H9 (cell line): ENCODE results near the gene MDFIC. TPM values are rescaled to one million over a fixed set of nuclear protein-coding genes. Genes with fewer than 3 reads are reported as not detected.

ENCODE experiments used
- DNase-seq: peaks from one replicate; pipeline ENCODE4 v3.0.0-alpha.2; 2017
- H2AFZ ChIP-seq: one replicate; pipeline ENCODE4 v1.6.1; 2013; ENCODE audit warnings: mild to moderate bottlenecking, low read length, control low read depth, moderate library complexity
- H2AK5ac ChIP-seq: 2 replicates; pipeline ENCODE4 v1.6.1; 2013; ENCODE audit warnings: low read length, control low read depth, mixed read lengths; ENCODE audit not compliant: insufficient read length
- H2BK120ac ChIP-seq: one replicate; pipeline ENCODE4 v1.6.1; 2013; ENCODE audit warnings: low read depth, mild to moderate bottlenecking, low read length, control low read depth, inconsistent platforms; ENCODE audit not compliant: poor library complexity, severe bottlenecking
- H2BK12ac ChIP-seq: 2 replicates; pipeline ENCODE4 v1.6.1; 2013; ENCODE audit warnings: low read length, control low read depth, mixed read lengths, low read depth; ENCODE audit not compliant: insufficient read length
- H2BK15ac ChIP-seq: 2 replicates; pipeline ENCODE4 v1.6.1; 2013; ENCODE audit warnings: low read depth, low read length, control low read depth
- H2BK20ac ChIP-seq: one replicate; pipeline ENCODE4 v1.6.1; 2013; ENCODE audit warnings: low read depth, mild to moderate bottlenecking, low read length, control low read depth, inconsistent platforms; ENCODE audit not compliant: poor library complexity, severe bottlenecking
- H2BK5ac ChIP-seq: 2 replicates; pipeline ENCODE4 v1.6.1; 2013; ENCODE audit warnings: low read length, control low read depth, mixed read lengths; ENCODE audit not compliant: insufficient read length
- H3K14ac ChIP-seq: 2 replicates; pipeline ENCODE4 v1.6.1; 2013; ENCODE audit warnings: low read length, control low read depth; ENCODE audit not compliant: insufficient read depth
- H3K18ac ChIP-seq: 2 replicates; pipeline ENCODE4 v1.6.1; 2013; ENCODE audit warnings: low read depth, mild to moderate bottlenecking, mixed read lengths, low read length, control low read depth; ENCODE audit not compliant: insufficient read length
- H3K23ac ChIP-seq: 2 replicates; pipeline ENCODE4 v1.6.1; 2013; ENCODE audit warnings: low read length, control low read depth, mixed read lengths, low read depth; ENCODE audit not compliant: insufficient read length
- H3K23me2 ChIP-seq: 2 replicates; pipeline ENCODE4 v1.6.1; 2013; ENCODE audit warnings: low read depth, mild to moderate bottlenecking, mixed read lengths, low read length, control low read depth; ENCODE audit not compliant: insufficient read length, poor library complexity, severe bottlenecking
- H3K27ac ChIP-seq: 2 replicates; pipeline ENCODE4 v1.5.1; 2013; ENCODE audit warnings: low read length, control low read depth, mixed read lengths, low read depth; ENCODE audit not compliant: insufficient read length
- H3K27me3 ChIP-seq: 2 replicates; pipeline ENCODE4 v1.6.1; 2013; ENCODE audit warnings: low read length, control low read depth, inconsistent platforms; ENCODE audit not compliant: insufficient read depth
- H3K4ac ChIP-seq: 2 replicates; pipeline ENCODE4 v1.6.1; 2013; ENCODE audit warnings: low read depth, mild to moderate bottlenecking, control low read depth, inconsistent platforms, low read length, moderate library complexity
- H3K4me1 ChIP-seq: 2 replicates; pipeline ENCODE4 v1.6.1; 2013; ENCODE audit warnings: low read length, control low read depth, inconsistent platforms; ENCODE audit not compliant: insufficient read depth
- H3K4me2 ChIP-seq: 2 replicates; pipeline ENCODE4 v1.6.1; 2013; ENCODE audit warnings: low read length, control low read depth, mixed read lengths; ENCODE audit not compliant: insufficient read length, insufficient read depth
- H3K56ac ChIP-seq: 2 replicates; pipeline ENCODE4 v1.6.1; 2013; ENCODE audit warnings: low read depth, mild to moderate bottlenecking, mixed read lengths, low read length, control low read depth; ENCODE audit not compliant: insufficient read length
- H3K79me1 ChIP-seq: 2 replicates; pipeline ENCODE4 v1.6.1; 2013; ENCODE audit warnings: low read depth, mild to moderate bottlenecking, moderate library complexity, low read length, control low read depth, inconsistent platforms; ENCODE audit not compliant: insufficient read depth, poor library complexity, severe bottlenecking
- H3K79me2 ChIP-seq: 2 replicates; pipeline ENCODE4 v1.6.1; 2013; ENCODE audit warnings: low read length, control low read depth, inconsistent platforms; ENCODE audit not compliant: insufficient read depth
- H3K9ac ChIP-seq: 2 replicates; pipeline ENCODE4 v1.6.1; 2013; ENCODE audit warnings: low read length, control low read depth, mixed read lengths; ENCODE audit not compliant: insufficient read length; ENCODE audit errors: extremely low read depth
- H3K9me3 ChIP-seq: one replicate; pipeline ENCODE4 v1.6.1; 2013; ENCODE audit warnings: low read depth, low read length, inconsistent platforms; ENCODE audit not compliant: control insufficient read depth
- H3T11ph ChIP-seq: one replicate; pipeline ENCODE4 v1.6.1; 2013; ENCODE audit warnings: mild to moderate bottlenecking, low read length, control low read depth, inconsistent platforms
- H4K20me1 ChIP-seq: one replicate; pipeline ENCODE4 v1.6.1; 2013; ENCODE audit not compliant: control insufficient read depth, insufficient read length, insufficient read depth
- H4K5ac ChIP-seq: 2 replicates; pipeline ENCODE4 v1.6.1; 2013; ENCODE audit warnings: low read depth, mild to moderate bottlenecking, mixed read lengths, low read length, control low read depth; ENCODE audit not compliant: insufficient read length
- H4K8ac ChIP-seq: replicated peaks from 2 replicates; pipeline ENCODE4 v1.6.1; 2013; ENCODE audit warnings: low read length, control low read depth, mixed read lengths, low read depth; ENCODE audit not compliant: insufficient read length
- H4K91ac ChIP-seq: 2 replicates; pipeline ENCODE4 v1.6.1; 2013; ENCODE audit warnings: low read depth, mild to moderate bottlenecking, moderate library complexity, mixed read lengths, low read length, control low read depth; ENCODE audit not compliant: insufficient read length
- H3K27ac Mint-ChIP-seq, 3 experiments: 2 replicates in 2 of 3; 3 replicates in 1 of 3; pipeline ENCODE4 v1.8.0; 2020 to 2021; ENCODE audit warnings: mixed read lengths in 3 of 3, mild to moderate bottlenecking in 1 of 3, moderate library complexity in 1 of 3
- H3K27me3 Mint-ChIP-seq: 2 replicates; pipeline ENCODE4 v1.8.0; 2021; ENCODE audit warnings: low read depth, mild to moderate bottlenecking, moderate library complexity, mixed read lengths
- H3K36me3 Mint-ChIP-seq, 3 experiments: 2 replicates in 2 of 3; 3 replicates in 1 of 3; pipeline ENCODE4 v1.8.0; 2020 to 2021; ENCODE audit warnings: low read depth in 3 of 3, mixed read lengths in 3 of 3; ENCODE audit not compliant: insufficient read depth in 1 of 3
- H3K4me1 Mint-ChIP-seq, 2 experiments: 2 replicates each; pipeline ENCODE4 v1.8.0; 2020; ENCODE audit warnings: mixed read lengths in 2 of 2
- H3K4me3 Mint-ChIP-seq, 2 experiments: 2 replicates in 1 of 2; 3 replicates in 1 of 2; pipeline ENCODE4 v1.8.0; 2020 to 2021; ENCODE audit warnings: mild to moderate bottlenecking in 2 of 2, mixed read lengths in 2 of 2, moderate library complexity in 1 of 2
- H3K9me3 Mint-ChIP-seq, 2 experiments: 2 replicates in 1 of 2; 3 replicates in 1 of 2; pipeline ENCODE4 v1.8.0; 2020; ENCODE audit warnings: mild to moderate bottlenecking in 2 of 2, mixed read lengths in 2 of 2, moderate library complexity in 1 of 2
- WGBS: extraction: QIAGEN DNeasy Blood & Tissue Kit; methylation state at CpG from one replicate; pipeline ENCODE4 v1.1.7; 2013; ENCODE audit warnings: missing lambda C conversion rate, low lambda C conversion rate, mixed read lengths; ENCODE audit not compliant: insufficient read length; ENCODE audit errors: extremely low coverage; 5-methylcytosine and 5-hydroxymethylcytosine counted together
- total RNA-seq: library from RNA; stranded (reverse); gene quantifications from 2 replicates; pipeline ENCODE4 v1.2.1, GENCODE V29; 2021
- TF ChIP-seq, protein P1 (sequence below): fragments of 200-600 bp; sonication (generic); conservative IDR thresholded peaks from 3 replicates; pipeline ENCODE4 v1.8.0; 2021; ENCODE audit warnings: antibody characterized with exemption, mild to moderate bottlenecking

The MDFIC gene
- total RNA-seq, 1 experiment from 2014 or later: 2.0 TPM

DNA sequence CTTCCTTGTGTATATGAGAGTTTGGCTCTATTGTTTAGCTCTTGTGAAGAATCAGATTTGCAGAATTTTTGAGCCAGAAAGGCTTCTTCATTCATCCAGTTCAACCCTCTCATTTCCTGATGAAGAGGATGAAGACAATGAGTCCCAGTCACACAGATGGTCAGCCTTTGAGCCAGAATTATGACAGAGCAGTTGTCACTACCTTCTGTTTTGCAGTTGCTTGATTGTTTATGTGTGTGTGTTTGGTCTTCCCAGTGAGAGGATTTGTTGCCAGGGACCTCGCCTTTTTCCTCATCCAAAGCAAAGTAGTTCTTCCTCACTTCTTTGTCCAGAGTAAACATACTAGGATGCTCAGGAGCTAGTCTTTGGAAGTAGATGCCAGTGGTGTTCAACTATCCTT, 15.6 kb downstream of the MDFIC start:
- 0 out of 4 replicates have a peak, but pooled peaks cover 0 to 2% of the 10 kb centered on the region in 2 experiments for H3K4me1 Mint-ChIP-seq
- no peaks in the 10 kb centered on the region for H3K9me3 Mint-ChIP-seq

More for the DNA sequence above, 15.6 kb downstream of the MDFIC start:
- Histone ChIP-seq H3K18ac (no peak overlapping the region), H3K79me1 (no peaks in the 10 kb centered on the region), H2AK5ac (no peak overlapping the region), H3K56ac (no peak overlapping the region), H2BK12ac (no peak overlapping the region), H3T11ph (no peak overlapping the region), H4K5ac (no peak overlapping the region), H3K23ac (no peak overlapping the region), H3K4me1 (no peaks in the 10 kb centered on the region), H2BK15ac (no peak overlapping the region), H4K91ac (no peak overlapping the region), H3K4me2 (no peak overlapping the region), H2BK20ac (no peak overlapping the region), H2BK5ac (no peak overlapping the region), H3K79me2 (no peaks in the 10 kb centered on the region), H3K4ac (no peak overlapping the region), H3K9me3 (no peaks in the 10 kb centered on the region), H3K27ac (no peak overlapping the region), H4K20me1 (no peaks in the 10 kb centered on the region), H2BK120ac (no peak overlapping the region), H3K14ac (no peak overlapping the region), H3K9ac (no peak overlapping the region), H4K8ac (no peak overlapping the region), H3K27me3 (no peaks in the 10 kb centered on the region), H3K23me2 (no peaks in the 10 kb centered on the region), H2AFZ (no peak overlapping the region)
- no peak for DNase-seq
- Mint-ChIP-seq H3K27me3 (no peaks in the 10 kb centered on the region), H3K36me3 (no peaks in the 10 kb centered on the region; a peak in 2 of 7 replicates), H3K27ac (no peak overlapping the region), H3K4me3 (no peak overlapping the region)
- TF ChIP-seq, protein P1, sequence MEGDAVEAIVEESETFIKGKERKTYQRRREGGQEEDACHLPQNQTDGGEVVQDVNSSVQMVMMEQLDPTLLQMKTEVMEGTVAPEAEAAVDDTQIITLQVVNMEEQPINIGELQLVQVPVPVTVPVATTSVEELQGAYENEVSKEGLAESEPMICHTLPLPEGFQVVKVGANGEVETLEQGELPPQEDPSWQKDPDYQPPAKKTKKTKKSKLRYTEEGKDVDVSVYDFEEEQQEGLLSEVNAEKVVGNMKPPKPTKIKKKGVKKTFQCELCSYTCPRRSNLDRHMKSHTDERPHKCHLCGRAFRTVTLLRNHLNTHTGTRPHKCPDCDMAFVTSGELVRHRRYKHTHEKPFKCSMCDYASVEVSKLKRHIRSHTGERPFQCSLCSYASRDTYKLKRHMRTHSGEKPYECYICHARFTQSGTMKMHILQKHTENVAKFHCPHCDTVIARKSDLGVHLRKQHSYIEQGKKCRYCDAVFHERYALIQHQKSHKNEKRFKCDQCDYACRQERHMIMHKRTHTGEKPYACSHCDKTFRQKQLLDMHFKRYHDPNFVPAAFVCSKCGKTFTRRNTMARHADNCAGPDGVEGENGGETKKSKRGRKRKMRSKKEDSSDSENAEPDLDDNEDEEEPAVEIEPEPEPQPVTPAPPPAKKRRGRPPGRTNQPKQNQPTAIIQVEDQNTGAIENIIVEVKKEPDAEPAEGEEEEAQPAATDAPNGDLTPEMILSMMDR: no peak
- no CpG with 5 or more reads among the region's 1 CpG for WGBS
